ENCODE results near the gene BAZ2B.

Gene BAZ2B

GRCh38 chr2:159525012-159525411, 91.3 kb downstream of the BAZ2B start:
- no peak overlapping the region for H2AFZ ChIP-seq (ENCODE audit: low read length)
- no peaks in the 10 kb centered on the region for H3F3A ChIP-seq (ENCODE audit: insufficient read depth, low read length)
- H3K27ac ChIP-seq (ENCODE audit: low read depth, low read length, poor library complexity, severe bottlenecking): no peak overlapping the region
- H3K27me3 ChIP-seq (ENCODE audit: insufficient read depth, low read length): no peaks in the 10 kb centered on the region
- H4K20me1 ChIP-seq (ENCODE audit: insufficient read depth, low read length): no peaks in the 10 kb centered on the region
- no peaks in the 10 kb centered on the region for H3K9me3 ChIP-seq (ENCODE audit: low read length)
- no peak overlapping the region for H3K4me3 ChIP-seq (ENCODE audit: low read depth, low read length, poor library complexity, severe bottlenecking)
- no peak overlapping the region for H3K9ac ChIP-seq (ENCODE audit: low read length)
- TF ChIP-seq EZH2 (IDR thresholded peaks at IDR 0.05; ENCODE audit: borderline replicate concordance, low read length) (no peak), CTCF (IDR thresholded peaks at IDR 0.05; ENCODE audit: low read length) (no peak)
- no peaks in the 10 kb centered on the region for H3K36me3 ChIP-seq (ENCODE audit: insufficient read depth, low read length)
- H3K4me1 ChIP-seq (ENCODE audit: insufficient read depth, low read length, severe bottlenecking): peaks cover 5% of the 10 kb centered on the region
- no peaks in the 10 kb centered on the region for H3K9me2 ChIP-seq (ENCODE audit: low read depth, low read length)
- H3K4me2 ChIP-seq (ENCODE audit: low read length): no peak overlapping the region
- no peaks in the 10 kb centered on the region for H3K79me2 ChIP-seq (ENCODE audit: insufficient read depth, low read length)

DNA sequence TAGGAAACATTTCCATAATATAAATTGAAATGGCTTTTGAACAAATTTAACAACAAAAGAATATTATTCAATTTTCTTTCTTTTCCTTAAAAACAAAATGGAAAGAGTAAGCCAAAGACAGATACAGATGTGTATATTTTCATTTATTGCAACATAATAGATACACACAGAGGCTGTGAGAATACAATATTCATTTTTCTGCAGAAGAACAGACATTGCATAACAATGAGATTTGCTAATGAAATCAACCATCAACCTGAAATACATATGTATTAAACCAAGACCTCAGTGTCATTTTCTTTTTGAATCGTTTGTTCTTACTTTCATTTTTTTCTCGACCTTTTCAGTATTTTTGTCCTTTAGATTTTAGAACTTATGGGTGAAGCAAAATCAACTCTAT, 95.1 kb downstream of the BAZ2B start:
- Histone ChIP-seq H3K9ac (ENCODE audit: low read length) (no peak overlapping the region), H3K4me1 (ENCODE audit: insufficient read depth, low read length, severe bottlenecking) (peaks cover 18% of the 10 kb centered on the region)
- no peak for TF ChIP-seq CTCF (IDR thresholded peaks at IDR 0.05; ENCODE audit: low read length)
- no peak for TF ChIP-seq EZH2 (IDR thresholded peaks at IDR 0.05; ENCODE audit: borderline replicate concordance, low read length)

DNA sequence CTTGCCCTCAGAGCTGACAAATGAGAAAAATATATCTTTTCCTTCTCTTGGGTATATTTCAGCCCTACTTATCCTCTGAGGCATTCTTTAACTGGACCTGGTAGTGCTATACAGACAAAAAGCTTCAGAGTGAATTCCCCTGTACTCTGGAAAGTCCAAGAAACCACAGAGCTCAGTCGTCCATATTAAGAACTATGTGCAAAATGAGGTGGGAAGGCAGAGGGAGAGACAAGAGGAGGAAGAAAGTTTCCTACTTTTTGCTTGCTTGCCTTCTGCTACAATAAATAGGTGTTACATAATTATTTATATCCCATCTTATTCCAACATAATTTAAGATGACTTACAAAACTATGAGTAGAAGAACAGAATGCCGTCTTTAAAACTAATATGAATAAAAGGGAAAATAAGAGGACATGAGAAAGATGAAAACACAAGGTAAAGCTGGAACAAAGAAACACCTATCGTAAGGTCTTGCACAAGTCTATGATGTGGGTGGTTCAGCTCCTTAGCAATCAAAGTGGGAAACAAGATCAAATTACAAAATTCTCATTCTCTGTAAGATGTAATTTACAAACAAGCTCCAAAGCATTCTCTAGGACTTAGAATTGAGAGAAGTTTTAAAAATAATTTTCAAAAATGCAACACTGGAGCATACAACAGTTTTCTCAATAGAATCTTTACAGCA, 97.9 kb downstream of the BAZ2B start:
- H3K4me1 ChIP-seq (ENCODE audit: insufficient read depth, low read length, severe bottlenecking): peaks cover 40% of the 10 kb centered on the region
- TF ChIP-seq CTCF (IDR thresholded peaks at IDR 0.05; ENCODE audit: low read length) (no peak), EZH2 (IDR thresholded peaks at IDR 0.05; ENCODE audit: borderline replicate concordance, low read length) (no peak)
- H3K27ac ChIP-seq (ENCODE audit: low read depth, low read length, poor library complexity, severe bottlenecking): no peak overlapping the region

More for the DNA sequence above, 95.1 kb downstream of the BAZ2B start:
- no peaks in the 10 kb centered on the region; the same call in 1 of the 2 replicates for H3F3A ChIP-seq (ENCODE audit: insufficient read depth, low read length)
- H4K20me1 ChIP-seq (ENCODE audit: insufficient read depth, low read length): no peaks in the 10 kb centered on the region
- H2AFZ ChIP-seq (ENCODE audit: low read length): no peak overlapping the region
- H3K9me3 ChIP-seq (ENCODE audit: low read length): no peaks in the 10 kb centered on the region
- no peaks in the 10 kb centered on the region for H3K36me3 ChIP-seq (ENCODE audit: insufficient read depth, low read length)
- H3K27ac ChIP-seq (ENCODE audit: low read depth, low read length, poor library complexity, severe bottlenecking): no peak overlapping the region
- H3K9me2 ChIP-seq (ENCODE audit: low read depth, low read length): no peaks in the 10 kb centered on the region
- no peak overlapping the region for H3K4me2 ChIP-seq (ENCODE audit: low read length)
- no peaks in the 10 kb centered on the region for H3K27me3 ChIP-seq (ENCODE audit: insufficient read depth, low read length)
- no peak overlapping the region for H3K4me3 ChIP-seq (ENCODE audit: low read depth, low read length, poor library complexity, severe bottlenecking)
- H3K79me2 ChIP-seq (ENCODE audit: insufficient read depth, low read length): no peaks in the 10 kb centered on the region

More for the DNA sequence above, 97.9 kb downstream of the BAZ2B start:
- no peaks in the 10 kb centered on the region for H4K20me1 ChIP-seq (ENCODE audit: insufficient read depth, low read length)
- H3K9ac ChIP-seq (ENCODE audit: low read length): no peak overlapping the region
- no peaks in the 10 kb centered on the region for H3K9me3 ChIP-seq (ENCODE audit: low read length)
- peak overlapping the region; percentile 45 for H2AFZ ChIP-seq (ENCODE audit: low read length)
- H3K9me2 ChIP-seq (ENCODE audit: low read depth, low read length): no peaks in the 10 kb centered on the region
- peaks cover 16% of the 10 kb centered on the region for H3K79me2 ChIP-seq (ENCODE audit: insufficient read depth, low read length)
- no peaks in the 10 kb centered on the region for H3K36me3 ChIP-seq (ENCODE audit: insufficient read depth, low read length)
- no peak overlapping the region for H3K4me3 ChIP-seq (ENCODE audit: low read depth, low read length, poor library complexity, severe bottlenecking)
- no peaks in the 10 kb centered on the region; the same call in 1 of the 2 replicates for H3F3A ChIP-seq (ENCODE audit: insufficient read depth, low read length)
- no peak overlapping the region for H3K4me2 ChIP-seq (ENCODE audit: low read length)
- no peaks in the 10 kb centered on the region for H3K27me3 ChIP-seq (ENCODE audit: insufficient read depth, low read length)
